Stimulated activated CD4-positive, alpha-beta T cell treated with anti-CD3 and anti-CD28 coated beads, Interleukin-4, amount 100 ng/mL, for 24 hours (primary cell): ENCODE measurements around the gene ANKIB1.
A peak's percentile ranks its signal among the peaks of the same experiment; 100 is the strongest.
"Not testable (repeated sequence)": the region's sequence is repeated elsewhere in the genome, so short reads cannot be mapped to it uniquely, and the experiment has no call there.

Experiments used
- DNase-seq: peaks from one replicate; pipeline ENCODE4 v3.0.0-alpha.2; 2020

Gene ANKIB1

GRCh38 chr7:92410162-92410561 is 164.4 kb downstream of the ANKIB1 start:
- not testable (repeated sequence) for DNase-seq

- no peak for DNase-seq
Observed at GRCh38 chr7:92412745-92413144, 167.0 kb downstream of the ANKIB1 start.

- DNase-seq, result no peak
Observed at GRCh38 chr7:92413550-92413949, 167.8 kb downstream of the ANKIB1 start.

- DNase-seq, result no peak
Observed at GRCh38 chr7:92415225-92415624, 169.5 kb downstream of the ANKIB1 start.

- no peak for DNase-seq
Observed at GRCh38 chr7:92417913-92418312, 172.1 kb downstream of the ANKIB1 start.

GRCh38 chr7:92421676-92422435 is 176.1 kb downstream of the ANKIB1 start:
- no peak for DNase-seq

GRCh38 chr7:92422926-92423325 is 177.2 kb downstream of the ANKIB1 start:
- no peak for DNase-seq

- no peak for DNase-seq
Observed at GRCh38 chr7:92423710-92424131, 177.9 kb downstream of the ANKIB1 start.

GRCh38 chr7:92425311-92425947 is 179.7 kb downstream of the ANKIB1 start:
- DNase-seq, result no peak

GRCh38 chr7:92427193-92427592 is 181.4 kb downstream of the ANKIB1 start:
- DNase-seq, result no peak

- no peak for DNase-seq
Observed at GRCh38 chr7:92432299-92432946, 186.6 kb downstream of the ANKIB1 start.

GRCh38 chr7:92433019-92433418 is 187.2 kb downstream of the ANKIB1 start:
- DNase-seq, result no peak

- DNase-seq, result no peak
Observed at GRCh38 chr7:92435542-92435941, 189.8 kb downstream of the ANKIB1 start.

GRCh38 chr7:92436612-92437445 is 191.1 kb downstream of the ANKIB1 start:
- DNase-seq, result no peak

- DNase-seq, result no peak
Observed at GRCh38 chr7:92437956-92438491, 192.2 kb downstream of the ANKIB1 start.

- DNase-seq, result not testable (repeated sequence)
Observed at GRCh38 chr7:92442720-92443119, 196.9 kb downstream of the ANKIB1 start.

- no peak for DNase-seq
Observed at GRCh38 chr7:92446869-92447344, 201.1 kb downstream of the ANKIB1 start.

- DNase-seq, result peak; percentile 86
Observed at GRCh38 chr7:92447345-92448204, 201.8 kb downstream of the ANKIB1 start, which contains the start of gene GATAD1. TSS of gene GATAD1 (plus strand) at chr7:92447482. CDS start at chr7:92447730, 248 bp downstream.

- DNase-seq, result peak; percentile 63
Observed at GRCh38 chr7:92448205-92448747, 202.5 kb downstream of the ANKIB1 start.
